Measurements from ENCODE around the gene STX3. TPM values are rescaled to one million over a fixed set of nuclear protein-coding genes. Genes with fewer than 3 reads are reported as not detected.
"Not testable (repeated sequence)": the region's sequence is repeated elsewhere in the genome, so short reads cannot be mapped to it uniquely, and the experiment has no call there.

STX3 gene
- total RNA-seq, 2 donors from 2014 or later, result 10.3 to 18.1 TPM

- Histone ChIP-seq H3K27me3 (no peaks in the 10 kb centered on the region), H3K4me3 (no peak within 1 kb of the TSS), H3K27ac (no peak within 1 kb of the TSS), H3K9me3 (no peaks in the 10 kb centered on the region), H3K4me1 (no peaks in the 10 kb centered on the region), H3K36me3 (no peaks in the 10 kb centered on the region)
- DNase-seq (ENCODE audit: low spot score), result no peak
- TF ChIP-seq, protein P1, sequence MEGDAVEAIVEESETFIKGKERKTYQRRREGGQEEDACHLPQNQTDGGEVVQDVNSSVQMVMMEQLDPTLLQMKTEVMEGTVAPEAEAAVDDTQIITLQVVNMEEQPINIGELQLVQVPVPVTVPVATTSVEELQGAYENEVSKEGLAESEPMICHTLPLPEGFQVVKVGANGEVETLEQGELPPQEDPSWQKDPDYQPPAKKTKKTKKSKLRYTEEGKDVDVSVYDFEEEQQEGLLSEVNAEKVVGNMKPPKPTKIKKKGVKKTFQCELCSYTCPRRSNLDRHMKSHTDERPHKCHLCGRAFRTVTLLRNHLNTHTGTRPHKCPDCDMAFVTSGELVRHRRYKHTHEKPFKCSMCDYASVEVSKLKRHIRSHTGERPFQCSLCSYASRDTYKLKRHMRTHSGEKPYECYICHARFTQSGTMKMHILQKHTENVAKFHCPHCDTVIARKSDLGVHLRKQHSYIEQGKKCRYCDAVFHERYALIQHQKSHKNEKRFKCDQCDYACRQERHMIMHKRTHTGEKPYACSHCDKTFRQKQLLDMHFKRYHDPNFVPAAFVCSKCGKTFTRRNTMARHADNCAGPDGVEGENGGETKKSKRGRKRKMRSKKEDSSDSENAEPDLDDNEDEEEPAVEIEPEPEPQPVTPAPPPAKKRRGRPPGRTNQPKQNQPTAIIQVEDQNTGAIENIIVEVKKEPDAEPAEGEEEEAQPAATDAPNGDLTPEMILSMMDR (IDR thresholded peaks at IDR 0.05), result no peak
Observed at GRCh38 chr11:59845399-59845798, 90.2 kb downstream of the STX3 start, which contains the start of gene CBLIF. TSS of gene CBLIF (minus strand) at chr11:59845499. CDS start at chr11:59845453, 46 bp downstream.

- DNase-seq (ENCODE audit: low spot score), result no peak
- H3K36me3 ChIP-seq, result no peaks in the 10 kb centered on the region
- TF ChIP-seq, protein P1 (IDR thresholded peaks at IDR 0.05), result no peak
Observed at GRCh38 chr11:59846556-59846955, 91.4 kb downstream of the STX3 start.

DNA sequence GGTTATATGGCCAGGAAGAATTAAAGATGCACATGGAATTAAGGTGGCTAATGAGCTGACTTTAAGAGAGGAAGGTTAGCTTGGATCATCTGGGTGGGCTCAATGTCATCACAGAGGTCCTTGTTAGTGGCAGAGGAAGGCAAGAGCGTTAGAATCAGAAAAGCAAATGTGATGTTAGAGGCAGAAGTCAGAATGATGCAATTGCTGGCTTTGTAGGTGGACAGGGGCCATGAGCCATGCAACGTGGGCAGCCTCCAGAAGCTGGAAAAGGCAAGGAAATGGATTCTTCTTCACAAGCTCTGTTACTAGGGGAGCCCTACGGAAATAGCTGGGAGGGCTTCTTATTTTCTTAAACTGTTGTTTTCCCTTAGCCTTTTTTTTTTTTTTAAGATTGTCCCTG is 92.5 kb downstream of the STX3 start:
- no peaks in the 10 kb centered on the region for H3K27me3 ChIP-seq
- DNase-seq (ENCODE audit: low spot score), result no peak

More at GRCh38 chr11:59846556-59846955, 91.4 kb downstream of the STX3 start:
- Histone ChIP-seq H3K9me3 (no peaks in the 10 kb centered on the region), H3K27me3 (no peaks in the 10 kb centered on the region), H3K4me3 (no peak overlapping the region), H3K4me1 (no peaks in the 10 kb centered on the region), H3K27ac (no peak overlapping the region)

GRCh38 chr11:59848439-59848838 is 93.3 kb downstream of the STX3 start:
- not testable (repeated sequence) for H3K27me3 ChIP-seq; DNase-seq (ENCODE audit: low spot score); H3K4me1 ChIP-seq; H3K9me3 ChIP-seq; H3K27ac ChIP-seq; H3K4me3 ChIP-seq; H3K36me3 ChIP-seq

More for the DNA sequence above, 92.5 kb downstream of the STX3 start:
- TF ChIP-seq, protein P1 (IDR thresholded peaks at IDR 0.05), result no peak
- no peaks in the 10 kb centered on the region for H3K4me1 ChIP-seq
- H3K27ac ChIP-seq, result no peak overlapping the region
- no peaks in the 10 kb centered on the region for H3K9me3 ChIP-seq
- no peak overlapping the region for H3K4me3 ChIP-seq
- H3K36me3 ChIP-seq, result no peaks in the 10 kb centered on the region

DNA sequence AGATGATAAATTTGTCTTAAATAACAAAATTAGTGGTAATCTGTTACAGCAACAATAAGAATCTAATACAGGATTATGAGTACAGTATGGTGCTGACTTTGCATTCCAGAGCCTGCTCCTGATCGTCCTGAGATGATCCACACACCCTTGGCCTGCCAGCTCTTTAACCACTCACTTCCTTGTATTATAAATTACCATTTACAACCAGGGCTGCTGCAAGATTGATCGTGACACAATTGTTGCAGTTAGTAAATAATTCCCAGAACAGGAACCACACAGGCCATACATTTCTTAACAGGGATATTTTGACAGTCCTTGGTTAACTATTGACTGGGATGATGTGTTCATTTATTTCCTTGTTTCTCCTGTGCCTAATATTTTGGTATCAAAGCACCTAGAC is 94.0 kb downstream of the STX3 start:
- Histone ChIP-seq H3K4me3 (no peak overlapping the region), H3K27ac (no peak overlapping the region), H3K36me3 (no peaks in the 10 kb centered on the region), H3K4me1 (no peaks in the 10 kb centered on the region), H3K27me3 (no peaks in the 10 kb centered on the region), H3K9me3 (no peaks in the 10 kb centered on the region)
- no peak for DNase-seq (ENCODE audit: low spot score)
- TF ChIP-seq, protein P1 (IDR thresholded peaks at IDR 0.05), result no peak

GRCh38 chr11:59849551-59849950 is 94.4 kb downstream of the STX3 start:
- not testable (repeated sequence) for DNase-seq (ENCODE audit: low spot score); H3K9me3 ChIP-seq; H3K4me3 ChIP-seq; H3K27ac ChIP-seq; H3K27me3 ChIP-seq; H3K36me3 ChIP-seq; H3K4me1 ChIP-seq

GRCh38 chr11:59851416-59851815 is 96.2 kb downstream of the STX3 start:
- DNase-seq (ENCODE audit: low spot score); H3K4me3 ChIP-seq; H3K4me1 ChIP-seq; H3K9me3 ChIP-seq; H3K27me3 ChIP-seq; H3K27ac ChIP-seq; H3K36me3 ChIP-seq: not testable (repeated sequence)

Measured in right atrium auricular region (tissue), 2 donors.